ENCODE results near the gene POU2AF2.

Gene POU2AF2

GRCh38 chr11:111300569-111300968, 55.0 kb downstream of the POU2AF2 start:
- no peaks in the 10 kb centered on the region for H3K9me2 ChIP-seq (replicated peaks; ENCODE audit: control insufficient read depth, low read length)
- H3K79me2 ChIP-seq (ENCODE audit: control insufficient read depth, low read length) = no peaks in the 10 kb centered on the region
- H3K4me1 ChIP-seq (ENCODE audit: control insufficient read depth, low read length) = peaks cover 16% of the 10 kb centered on the region
- no peak overlapping the region for H3K27ac ChIP-seq (ENCODE audit: low read depth, low read length)
- TF ChIP-seq CTCF (IDR thresholded peaks at IDR 0.05; ENCODE audit: low read depth, low read length, poor library complexity, severe bottlenecking) = no peak
- TF ChIP-seq EZH2phosphoT487 (IDR thresholded peaks at IDR 0.05; ENCODE audit: borderline replicate concordance, low read length) = no peak
- H3K36me3 ChIP-seq (ENCODE audit: control insufficient read depth, low read length) = no peaks in the 10 kb centered on the region
- H3K27me3 ChIP-seq (ENCODE audit: control insufficient read depth, low read length) = peaks cover 36% of the 10 kb centered on the region
- no peaks in the 10 kb centered on the region for H4K20me1 ChIP-seq (ENCODE audit: control insufficient read depth, insufficient read depth, low read depth, low read length)
- no peak overlapping the region for H3K4me2 ChIP-seq (ENCODE audit: low read length)
- no peaks in the 10 kb centered on the region for H3F3A ChIP-seq (ENCODE audit: control insufficient read depth, insufficient read depth)
- H3K9me3 ChIP-seq (ENCODE audit: control insufficient read depth, insufficient read depth, low read length) = no peaks in the 10 kb centered on the region
- H3K4me3 ChIP-seq (ENCODE audit: low read length) = no peak overlapping the region

DNA sequence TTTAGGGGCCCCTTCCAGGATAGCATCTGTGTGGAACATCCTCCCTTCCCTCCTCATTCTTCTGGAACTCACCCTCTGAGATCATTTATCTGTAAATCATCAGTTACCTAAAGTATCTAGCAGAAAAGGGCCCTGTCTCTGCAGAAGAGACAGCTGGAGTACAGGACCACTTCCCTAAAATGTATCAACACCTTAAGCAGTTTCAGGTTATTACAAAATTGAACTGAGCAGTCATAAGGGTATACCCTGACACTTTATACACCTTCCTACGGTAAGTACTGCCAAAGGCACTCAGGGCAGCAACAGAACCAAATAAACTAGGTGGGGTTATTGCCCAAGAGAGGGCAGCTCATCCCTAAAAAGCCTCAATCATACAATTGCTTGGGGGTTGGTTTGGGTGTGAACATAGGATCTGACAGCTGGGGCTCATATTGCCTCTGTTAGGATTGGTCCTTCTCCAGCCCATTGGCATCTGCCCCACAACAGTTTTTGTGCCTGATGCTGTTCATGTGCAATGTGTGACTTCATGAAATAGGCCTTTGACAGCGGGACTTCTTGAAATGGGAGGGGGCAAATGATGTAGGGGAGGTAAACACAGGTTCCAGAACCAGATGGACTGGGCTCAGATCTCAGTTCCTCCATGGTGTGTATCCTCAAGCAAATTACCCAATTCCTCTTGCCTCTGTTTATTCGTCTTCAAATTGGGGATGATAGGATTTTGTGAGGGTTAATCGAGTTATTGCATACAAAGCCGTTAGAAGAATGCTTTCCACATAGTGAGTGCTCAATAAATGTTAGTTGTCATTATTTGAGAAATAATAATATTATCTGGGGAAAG, 55.7 kb downstream of the POU2AF2 start:
- Histone ChIP-seq H3K9me2 (replicated peaks; ENCODE audit: control insufficient read depth, low read length) (no peaks in the 10 kb centered on the region), H3K4me2 (ENCODE audit: low read length) (no peak overlapping the region), H3K36me3 (ENCODE audit: control insufficient read depth, low read length) (no peaks in the 10 kb centered on the region), H4K20me1 (ENCODE audit: control insufficient read depth, insufficient read depth, low read depth, low read length) (no peaks in the 10 kb centered on the region), H3K27ac (ENCODE audit: low read depth, low read length) (no peak overlapping the region), H3K79me2 (ENCODE audit: control insufficient read depth, low read length) (no peaks in the 10 kb centered on the region), H3K4me1 (ENCODE audit: control insufficient read depth, low read length) (peaks cover 16% of the 10 kb centered on the region), H3F3A (ENCODE audit: control insufficient read depth, insufficient read depth) (no peaks in the 10 kb centered on the region), H3K4me3 (ENCODE audit: low read length) (no peak overlapping the region), H3K9me3 (ENCODE audit: control insufficient read depth, insufficient read depth, low read length) (no peaks in the 10 kb centered on the region), H3K27me3 (ENCODE audit: control insufficient read depth, low read length) (peaks cover 39% of the 10 kb centered on the region)
- TF ChIP-seq EZH2phosphoT487 (IDR thresholded peaks at IDR 0.05; ENCODE audit: borderline replicate concordance, low read length) (no peak), CTCF (IDR thresholded peaks at IDR 0.05; ENCODE audit: low read depth, low read length, poor library complexity, severe bottlenecking) (no peak)

DNA sequence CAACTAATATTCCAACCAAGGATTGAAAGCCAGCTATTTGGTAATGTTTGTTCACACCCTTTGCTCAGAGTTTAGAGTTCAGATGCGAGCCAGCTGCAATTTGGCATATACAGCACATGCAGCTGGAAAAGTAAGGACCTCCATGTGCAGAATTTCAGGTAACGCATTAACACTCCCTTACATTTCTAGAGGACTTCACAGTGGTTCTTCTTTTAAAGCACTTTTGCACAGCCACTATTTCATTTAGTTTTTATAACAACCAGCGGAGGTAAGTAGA, 56.3 kb downstream of the POU2AF2 start:
- no peaks in the 10 kb centered on the region for H3K9me3 ChIP-seq (ENCODE audit: control insufficient read depth, insufficient read depth, low read length)
- H3F3A ChIP-seq (ENCODE audit: control insufficient read depth, insufficient read depth) = no peaks in the 10 kb centered on the region
- H3K79me2 ChIP-seq (ENCODE audit: control insufficient read depth, low read length) = no peaks in the 10 kb centered on the region
- no peaks in the 10 kb centered on the region for H3K9me2 ChIP-seq (replicated peaks; ENCODE audit: control insufficient read depth, low read length)
- TF ChIP-seq CTCF (IDR thresholded peaks at IDR 0.05; ENCODE audit: low read depth, low read length, poor library complexity, severe bottlenecking) = no peak
- TF ChIP-seq EZH2phosphoT487 (IDR thresholded peaks at IDR 0.05; ENCODE audit: borderline replicate concordance, low read length) = no peak
- peaks cover 16% of the 10 kb centered on the region for H3K4me1 ChIP-seq (ENCODE audit: control insufficient read depth, low read length)
- no peaks in the 10 kb centered on the region for H3K36me3 ChIP-seq (ENCODE audit: control insufficient read depth, low read length)
- no peaks in the 10 kb centered on the region for H4K20me1 ChIP-seq (ENCODE audit: control insufficient read depth, insufficient read depth, low read depth, low read length)
- H3K4me3 ChIP-seq (ENCODE audit: low read length) = no peak overlapping the region
- no peak overlapping the region for H3K4me2 ChIP-seq (ENCODE audit: low read length)
- H3K27me3 ChIP-seq (ENCODE audit: control insufficient read depth, low read length) = peaks cover 44% of the 10 kb centered on the region
- H3K27ac ChIP-seq (ENCODE audit: low read depth, low read length) = no peak overlapping the region
